HEK293 (cell line): ENCODE results near the gene GALNT16.

Experiments used
- CTCF ChIA-PET: fragments of 350-600 bp; formaldehyde crosslinking; extraction: SDS; loops from one replicate; lab custom pipeline; 2021; ENCODE audit warnings: antibody characterized with exemption; lab: Yijun Ruan, JAX
- POLR2A ChIA-PET: fragments of 300-600 bp; formaldehyde crosslinking; extraction: SDS; loops from one replicate; lab custom pipeline; 2020; ENCODE audit warnings: antibody characterized with exemption, inconsistent platforms; lab: Yijun Ruan, JAX
- H3K27ac ChIP-seq: fragments of 200-500 bp; sonication (Bioruptor generic); 2 replicates; pipeline ENCODE4 v1.5.1; 2014; ENCODE audit warnings: low read depth, low read length, control low read depth, inconsistent platforms; ENCODE audit errors: extremely low read depth
- H3K36me3 ChIP-seq, 2 experiments: fragments of 200-500 bp in 1 of 2; sonication (Bioruptor generic) in 1 of 2; 1 replicate in 1 of 2; 2 replicates in 1 of 2; pipeline ENCODE4 v1.5.1; 2014 to 2017; ENCODE audit warnings: inconsistent platforms in 2 of 2, low read length in 2 of 2; ENCODE audit not compliant: control insufficient read depth in 2 of 2, insufficient read depth in 1 of 2
- H3K4me1 ChIP-seq: fragments of 200-500 bp; sonication (Bioruptor generic); 2 replicates; pipeline ENCODE4 v1.5.1; 2014; ENCODE audit warnings: mild to moderate bottlenecking, low read length, inconsistent platforms; ENCODE audit not compliant: control insufficient read depth, insufficient read depth
- H3K4me3 ChIP-seq: 2 replicates; pipeline ENCODE4 v1.5.1; 2011; ENCODE audit warnings: low read depth, mild to moderate bottlenecking, control low read depth, low read length, moderate library complexity
- H3K9me3 ChIP-seq: fragments of 200-500 bp; sonication (Bioruptor generic); 2 replicates; pipeline ENCODE4 v1.5.1; 2014; ENCODE audit warnings: low read depth, low read length, inconsistent platforms; ENCODE audit not compliant: control insufficient read depth, insufficient read depth
- EGR2 ChIP-seq: fragments of 450-650 bp; formaldehyde crosslinking; IDR thresholded peaks from 2 replicates; pipeline ENCODE4 v1.5.1; 2016; ENCODE audit warnings: low read depth, missing biosample characterization, missing genetic modification characterization
- GLI2 ChIP-seq: fragments of 450-650 bp; formaldehyde crosslinking; IDR thresholded peaks from 2 replicates; pipeline ENCODE4; 2017; ENCODE audit warnings: missing biosample characterization, missing genetic modification characterization, low read depth, borderline replicate concordance
- KLF9 ChIP-seq: fragments of 450-650 bp; formaldehyde crosslinking; IDR thresholded peaks from 2 replicates; pipeline ENCODE4 v1.5.1; 2016; ENCODE audit warnings: missing biosample characterization, missing genetic modification characterization, low read depth
- REPIN1 ChIP-seq: fragments of 450-650 bp; formaldehyde crosslinking; IDR thresholded peaks from 2 replicates; pipeline ENCODE4 v1.5.1; 2017; ENCODE audit warnings: missing biosample characterization, missing genetic modification characterization, low read depth
- SALL2 ChIP-seq: fragments of 450-650 bp; formaldehyde crosslinking; IDR thresholded peaks from 2 replicates; pipeline ENCODE4 v1.5.0; 2017; ENCODE audit warnings: missing biosample characterization, mild to moderate bottlenecking, missing genetic modification characterization, borderline replicate concordance
- ZBTB1 ChIP-seq: fragments of 450-650 bp; formaldehyde crosslinking; IDR thresholded peaks from 2 replicates; pipeline ENCODE4 v1.5.1; 2016; ENCODE audit warnings: missing biosample characterization, missing genetic modification characterization
- ZNF121 ChIP-seq: fragments of 450-650 bp; formaldehyde crosslinking; IDR thresholded peaks from 2 replicates; pipeline ENCODE4 v1.5.1; 2016; ENCODE audit warnings: missing biosample characterization, missing genetic modification characterization
- ZNF16 ChIP-seq: fragments of 450-650 bp; formaldehyde crosslinking; IDR thresholded peaks from 2 replicates; pipeline ENCODE4 v1.5.1; 2016; ENCODE audit warnings: low read depth, missing biosample characterization, missing genetic modification characterization
- ZNF423 ChIP-seq: fragments of 450-650 bp; formaldehyde crosslinking; IDR thresholded peaks from 2 replicates; pipeline ENCODE4 v1.5.1; 2016; ENCODE audit warnings: missing biosample characterization, missing genetic modification characterization
- ZNF48 ChIP-seq: fragments of 450-650 bp; formaldehyde crosslinking; IDR thresholded peaks from 2 replicates; pipeline ENCODE4 v1.5.1; 2016; ENCODE audit warnings: missing biosample characterization, missing genetic modification characterization
- ZNF521 ChIP-seq: fragments of 450-650 bp; formaldehyde crosslinking; IDR thresholded peaks from 2 replicates; pipeline ENCODE4 v1.5.1; 2017; ENCODE audit warnings: missing biosample characterization, mild to moderate bottlenecking, missing genetic modification characterization
- ZNF548 ChIP-seq: fragments of 450-650 bp; formaldehyde crosslinking; IDR thresholded peaks from 2 replicates; pipeline ENCODE4 v1.5.1; 2016; ENCODE audit warnings: missing biosample characterization, missing genetic modification characterization
- ZNF560 ChIP-seq: fragments of 450-650 bp; formaldehyde crosslinking; IDR thresholded peaks from 2 replicates; pipeline ENCODE4 v1.5.1; 2017; ENCODE audit warnings: missing biosample characterization, missing genetic modification characterization, borderline replicate concordance
- ZNF571 ChIP-seq: fragments of 450-650 bp; formaldehyde crosslinking; IDR thresholded peaks from 2 replicates; pipeline ENCODE4 v1.5.0; 2017; ENCODE audit warnings: missing biosample characterization, missing genetic modification characterization
- ZNF624 ChIP-seq: fragments of 450-650 bp; formaldehyde crosslinking; IDR thresholded peaks from 2 replicates; pipeline ENCODE4 v1.5.1; 2017; ENCODE audit warnings: missing biosample characterization, missing genetic modification characterization
- ZNF747 ChIP-seq: fragments of 450-650 bp; formaldehyde crosslinking; IDR thresholded peaks from 2 replicates; pipeline ENCODE4 v1.5.1; 2016; ENCODE audit warnings: missing biosample characterization, missing genetic modification characterization
- ZNF830 ChIP-seq: fragments of 450-650 bp; IDR thresholded peaks from 2 replicates; pipeline ENCODE4 v1.5.0; 2018; ENCODE audit warnings: missing biosample characterization, missing genetic modification characterization, low read depth, mild to moderate bottlenecking, moderate library complexity
- TF ChIP-seq, protein P1 (sequence below): fragments of 450-650 bp; formaldehyde crosslinking; IDR thresholded peaks from 2 replicates; pipeline ENCODE4 v1.5.1; 2016; ENCODE audit warnings: missing biosample characterization, missing genetic modification characterization
- TF ChIP-seq, protein P2 (sequence below): fragments of 450-650 bp; formaldehyde crosslinking; IDR thresholded peaks from 2 replicates; pipeline ENCODE4 v1.5.1; 2016; ENCODE audit warnings: missing biosample characterization, missing genetic modification characterization
- TF ChIP-seq, protein P3 (sequence below): fragments of 450-650 bp; formaldehyde crosslinking; IDR thresholded peaks from 2 replicates; pipeline ENCODE4 v1.5.1; 2017; ENCODE audit warnings: missing biosample characterization, missing genetic modification characterization

Gene GALNT16

DNA sequence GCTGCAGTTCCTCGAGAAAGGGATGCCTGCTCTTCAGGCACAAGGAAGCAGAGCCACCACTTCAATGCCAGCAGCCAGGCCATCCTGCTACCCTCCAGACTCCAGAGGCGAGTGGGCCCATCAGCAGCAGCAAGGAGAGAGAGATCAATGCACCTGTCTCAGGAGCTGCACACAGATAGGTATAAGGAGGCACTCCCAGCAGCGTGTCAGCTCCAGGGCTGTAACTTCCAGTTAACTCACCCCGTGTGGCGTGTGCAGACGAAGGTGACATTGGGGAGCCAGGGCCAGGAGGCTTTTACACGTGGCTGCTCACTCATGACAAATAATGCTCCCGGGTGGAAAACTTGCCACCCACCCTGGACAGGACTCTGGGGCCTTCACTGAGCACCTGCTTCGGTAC lies 24.2 kb downstream of the GALNT16 start:
- CTCF ChIA-PET = interaction anchor here (0.6 kb wide), 1 partner anchor 301 kb away, joined by 3 read pairs; no protein-coding TSS in a partner anchor

DNA sequence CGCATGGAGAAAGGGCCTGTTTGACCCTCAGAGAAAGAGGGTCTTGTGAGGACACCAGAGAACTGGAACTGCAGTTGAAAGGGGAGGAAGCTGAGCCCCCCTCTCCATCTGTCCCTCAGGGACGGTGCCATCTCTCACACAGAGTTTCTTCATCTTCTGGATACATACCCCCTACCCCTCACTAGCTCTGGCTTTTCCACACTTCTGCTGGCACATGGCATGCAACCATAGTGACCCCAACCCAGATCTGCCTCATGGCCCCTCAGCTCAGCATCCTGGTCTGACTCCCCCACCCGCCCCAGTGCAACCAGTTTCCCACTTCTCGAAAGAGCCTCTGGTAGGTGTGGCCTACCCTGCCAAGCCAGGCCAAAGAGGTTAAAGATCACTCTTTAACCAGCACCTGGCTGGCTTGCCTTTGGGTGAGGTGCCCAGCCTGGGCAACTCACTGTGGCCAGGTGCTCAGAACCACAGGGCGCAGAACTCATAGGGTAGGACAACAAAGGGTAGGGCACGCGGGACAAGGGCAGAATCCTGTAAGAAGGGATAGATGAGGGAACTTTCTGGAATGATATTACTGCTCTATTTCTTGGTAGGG lies 25.8 kb downstream of the GALNT16 start:
- Histone ChIP-seq H3K4me1 (no peaks in the 10 kb centered on the region), H3K4me3 (no peak overlapping the region), H3K36me3 (no peaks in the 10 kb centered on the region), H3K9me3 (no peaks in the 10 kb centered on the region), H3K27ac (no peak overlapping the region)
- TF ChIP-seq ZNF16 (no peak), ZNF48 (tag by site-specific recombination) (no peak), ZNF830 (no peak), GLI2 (tag by site-specific recombination) (no peak), ZNF521 (tag by site-specific recombination) (no peak), ZNF624 (tag by site-specific recombination) (no peak), REPIN1 (tag by site-specific recombination) (no peak)
- TF ChIP-seq, protein P1, sequence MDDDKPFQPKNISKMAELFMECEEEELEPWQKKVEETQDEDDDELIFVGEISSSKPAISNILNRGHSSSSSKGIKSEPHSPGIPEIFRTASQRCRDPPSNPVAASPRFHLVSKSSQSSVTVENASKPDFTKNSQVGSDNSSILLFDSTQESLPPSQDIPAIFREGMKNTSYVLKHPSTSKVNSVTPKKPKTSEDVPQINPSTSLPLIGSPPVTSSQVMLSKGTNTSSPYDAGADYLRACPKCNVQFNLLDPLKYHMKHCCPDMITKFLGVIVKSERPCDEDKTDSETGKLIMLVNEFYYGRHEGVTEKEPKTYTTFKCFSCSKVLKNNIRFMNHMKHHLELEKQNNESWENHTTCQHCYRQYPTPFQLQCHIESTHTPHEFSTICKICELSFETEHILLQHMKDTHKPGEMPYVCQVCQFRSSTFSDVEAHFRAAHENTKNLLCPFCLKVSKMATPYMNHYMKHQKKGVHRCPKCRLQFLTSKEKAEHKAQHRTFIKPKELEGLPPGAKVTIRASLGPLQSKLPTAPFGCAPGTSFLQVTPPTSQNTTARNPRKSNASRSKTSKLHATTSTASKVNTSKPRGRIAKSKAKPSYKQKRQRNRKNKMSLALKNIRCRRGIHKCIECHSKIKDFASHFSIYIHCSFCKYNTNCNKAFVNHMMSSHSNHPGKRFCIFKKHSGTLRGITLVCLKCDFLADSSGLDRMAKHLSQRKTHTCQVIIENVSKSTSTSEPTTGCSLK (tag by site-specific recombination) = no peak
- TF ChIP-seq, protein P2, sequence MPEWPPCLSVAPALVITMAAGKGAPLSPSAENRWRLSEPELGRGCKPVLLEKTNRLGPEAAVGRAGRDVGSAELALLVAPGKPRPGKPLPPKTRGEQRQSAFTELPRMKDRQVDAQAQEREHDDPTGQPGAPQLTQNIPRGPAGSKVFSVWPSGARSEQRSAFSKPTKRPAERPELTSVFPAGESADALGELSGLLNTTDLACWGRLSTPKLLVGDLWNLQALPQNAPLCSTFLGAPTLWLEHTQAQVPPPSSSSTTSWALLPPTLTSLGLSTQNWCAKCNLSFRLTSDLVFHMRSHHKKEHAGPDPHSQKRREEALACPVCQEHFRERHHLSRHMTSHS (tag by site-specific recombination) = no peak
- ChIA-PET CTCF (interaction anchor here (0.7 kb wide), 1 partner anchor 121 kb away, joined by 3 read pairs; no protein-coding TSS in a partner anchor), POLR2A (no interaction called here)

More for the DNA sequence above, 24.2 kb downstream of the GALNT16 start:
- Histone ChIP-seq H3K4me3 (no peak overlapping the region), H3K27ac (no peak overlapping the region), H3K4me1 (no peaks in the 10 kb centered on the region), H3K36me3 (no peaks in the 10 kb centered on the region), H3K9me3 (no peaks in the 10 kb centered on the region)
- TF ChIP-seq EGR2 (tag by site-specific recombination) = no peak
- TF ChIP-seq ZNF560 (tag by site-specific recombination) = no peak
- TF ChIP-seq, protein P3, sequence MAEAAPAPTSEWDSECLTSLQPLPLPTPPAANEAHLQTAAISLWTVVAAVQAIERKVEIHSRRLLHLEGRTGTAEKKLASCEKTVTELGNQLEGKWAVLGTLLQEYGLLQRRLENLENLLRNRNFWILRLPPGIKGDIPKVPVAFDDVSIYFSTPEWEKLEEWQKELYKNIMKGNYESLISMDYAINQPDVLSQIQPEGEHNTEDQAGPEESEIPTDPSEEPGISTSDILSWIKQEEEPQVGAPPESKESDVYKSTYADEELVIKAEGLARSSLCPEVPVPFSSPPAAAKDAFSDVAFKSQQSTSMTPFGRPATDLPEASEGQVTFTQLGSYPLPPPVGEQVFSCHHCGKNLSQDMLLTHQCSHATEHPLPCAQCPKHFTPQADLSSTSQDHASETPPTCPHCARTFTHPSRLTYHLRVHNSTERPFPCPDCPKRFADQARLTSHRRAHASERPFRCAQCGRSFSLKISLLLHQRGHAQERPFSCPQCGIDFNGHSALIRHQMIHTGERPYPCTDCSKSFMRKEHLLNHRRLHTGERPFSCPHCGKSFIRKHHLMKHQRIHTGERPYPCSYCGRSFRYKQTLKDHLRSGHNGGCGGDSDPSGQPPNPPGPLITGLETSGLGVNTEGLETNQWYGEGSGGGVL (tag by site-specific recombination) = no peak
- TF ChIP-seq ZNF747 (tag by site-specific recombination) = no peak
- TF ChIP-seq, protein P1 (tag by site-specific recombination) = no peak
- no peak for TF ChIP-seq ZNF571 (tag by site-specific recombination)
- TF ChIP-seq ZNF423 (tag by site-specific recombination) = no peak
- no peak for TF ChIP-seq KLF9 (tag by site-specific recombination)
- TF ChIP-seq SALL2 (tag by site-specific recombination) = no peak
- TF ChIP-seq ZNF121 = no peak
- no peak for TF ChIP-seq ZBTB1 (tag by site-specific recombination)
- TF ChIP-seq ZNF548 = no peak
- POLR2A ChIA-PET = no interaction called here
